GM21825 (cell line): ENCODE measurements around the gene RSPH1.

Source experiments
- ATAC-seq: cut with Tn5 transposase; IDR thresholded peaks from one replicate; pipeline ENCODE4 v1.9.1; 2021; ENCODE audit warnings: mild to moderate bottlenecking, moderate library complexity; ENCODE audit not compliant: unreplicated experiment

RSPH1 gene

GRCh38 chr21:42451941-42452340, 44.1 kb downstream of the RSPH1 start:
- ATAC-seq, result no peak

- ATAC-seq, result no peak
These were observed 47.3 kb downstream of the RSPH1 start for GRCh38 chr21:42448686-42449085.

GRCh38 chr21:42447732-42448131, 48.3 kb downstream of the RSPH1 start:
- ATAC-seq, result no peak

GRCh38 chr21:42447182-42447581, 48.8 kb downstream of the RSPH1 start:
- ATAC-seq, result no peak

- ATAC-seq, result no peak
These were observed 49.5 kb downstream of the RSPH1 start for GRCh38 chr21:42446531-42446930.

- no peak for ATAC-seq
These were observed 50.7 kb downstream of the RSPH1 start for GRCh38 chr21:42445311-42445710.

- ATAC-seq, result no peak
These were observed 51.3 kb downstream of the RSPH1 start for GRCh38 chr21:42444745-42445059.

- no peak for ATAC-seq
These were observed 51.9 kb downstream of the RSPH1 start for GRCh38 chr21:42443876-42444744.

- no peak for ATAC-seq
These were observed 52.7 kb downstream of the RSPH1 start for GRCh38 chr21:42443181-42443785.

GRCh38 chr21:42441963-42442362, 54.1 kb downstream of the RSPH1 start:
- ATAC-seq, result no peak

GRCh38 chr21:42440187-42440792, 55.7 kb downstream of the RSPH1 start:
- ATAC-seq, result no peak

GRCh38 chr21:42439284-42440186, 56.5 kb downstream of the RSPH1 start:
- no peak for ATAC-seq

GRCh38 chr21:42438316-42439205, 57.5 kb downstream of the RSPH1 start:
- no peak for ATAC-seq

GRCh38 chr21:42437786-42438185, 58.2 kb downstream of the RSPH1 start:
- no peak for ATAC-seq

- no peak for ATAC-seq
These were observed 59.1 kb downstream of the RSPH1 start for GRCh38 chr21:42436914-42437313.

GRCh38 chr21:42435833-42436232, 60.2 kb downstream of the RSPH1 start:
- no peak for ATAC-seq

GRCh38 chr21:42435401-42435800, 60.6 kb downstream of the RSPH1 start:
- ATAC-seq, result no peak

- no peak for ATAC-seq
These were observed 61.1 kb downstream of the RSPH1 start for GRCh38 chr21:42434884-42435283.

- no peak for ATAC-seq
These were observed 62.0 kb downstream of the RSPH1 start for GRCh38 chr21:42433946-42434551.

- ATAC-seq, result no peak
These were observed 63.3 kb downstream of the RSPH1 start for GRCh38 chr21:42432695-42433094.
